CD4-positive, alpha-beta T cell (primary cell): Measurements from ENCODE around the gene LONP1. TPM values are rescaled to one million over a fixed set of nuclear protein-coding genes. Genes with fewer than 3 reads are reported as not detected.

Experiments
- ATAC-seq: fragments of 200-7000 bp; cut with Tn5 transposase; one replicate; pipeline ENCODE4 v1.10.0; 2022; ENCODE audit warnings: mild to moderate bottlenecking; ENCODE audit not compliant: poor library complexity
- CTCF ChIA-PET: fragments of 350-600 bp; sonication (Branson Sonifier 250); formaldehyde crosslinking; loops from one replicate; lab custom pipeline; 2021; ENCODE audit warnings: antibody characterized with exemption, inconsistent platforms; lab: Charles Lee
- POLR2A ChIA-PET: fragments of 350-600 bp; sonication (Branson Sonifier 250); formaldehyde crosslinking; loops from one replicate; lab custom pipeline; 2021; ENCODE audit warnings: antibody characterized with exemption, inconsistent platforms; lab: Charles Lee
- DNase-seq, 14 experiments: peaks; one replicate each; pipeline ENCODE4 v3.0.0-alpha.2; 2013 to 2020; ENCODE audit warnings: mixed read lengths in 2 of 14
- H3K27ac ChIP-seq, 2 donors: one replicate each; pipeline versions ENCODE4 v1.5.1 to v1.7.0; 2013; ENCODE audit warnings: low read length in 2 of 2, low read depth in 1 of 2, mild to moderate bottlenecking in 1 of 2
- H3K27me3 ChIP-seq, 2 experiments: 1 replicate in 1 of 2; 2 replicates in 1 of 2; pipeline versions ENCODE4 v1.6.1 to v1.7.0; 2013; ENCODE audit warnings: low read length in 2 of 2, control low read depth in 1 of 2, mild to moderate bottlenecking in 1 of 2, moderate library complexity in 1 of 2; ENCODE audit not compliant: insufficient read depth in 2 of 2, control insufficient read depth in 1 of 2
- H3K36me3 ChIP-seq: one replicate; pipeline ENCODE4 v1.6.1; 2013; ENCODE audit warnings: low read length, control low read depth; ENCODE audit not compliant: insufficient read depth
- H3K4me1 ChIP-seq: one replicate; pipeline ENCODE4 v1.6.1; 2013; ENCODE audit warnings: low read length, control low read depth; ENCODE audit not compliant: insufficient read depth
- H3K4me3 ChIP-seq: one replicate; pipeline ENCODE4 v1.5.1; 2013; ENCODE audit warnings: mild to moderate bottlenecking, low read length, moderate library complexity
- H3K9me3 ChIP-seq, 2 experiments: 1 replicate in 1 of 2; 2 replicates in 1 of 2; pipeline versions ENCODE4 v1.6.1 to v1.7.0; 2013; ENCODE audit warnings: low read length in 2 of 2, mild to moderate bottlenecking in 2 of 2, control low read depth in 1 of 2, moderate library complexity in 1 of 2; ENCODE audit not compliant: control insufficient read depth in 1 of 2, insufficient read depth in 1 of 2
- H3K27ac Mint-ChIP-seq: one replicate; pipeline ENCODE4 v1.8.0; 2020; ENCODE audit warnings: mixed read lengths
- H3K27me3 Mint-ChIP-seq: one replicate; pipeline ENCODE4 v1.8.0; 2021; ENCODE audit warnings: mixed read lengths
- H3K36me3 Mint-ChIP-seq: one replicate; pipeline ENCODE4 v1.8.0; 2021; ENCODE audit warnings: low read depth, mixed read lengths
- H3K4me1 Mint-ChIP-seq: one replicate; pipeline ENCODE4 v1.8.0; 2021; ENCODE audit warnings: low read depth, mixed read lengths
- H3K4me3 Mint-ChIP-seq: one replicate; pipeline ENCODE4 v1.8.0; 2020; ENCODE audit warnings: mild to moderate bottlenecking, mixed read lengths
- H3K9me3 Mint-ChIP-seq: one replicate; pipeline ENCODE4 v1.8.0; 2020; ENCODE audit warnings: mixed read lengths
- intact Hi-C, 2 experiments: fragments of 100-400 bp; cut with DNase I in 1 of 2; cut with micrococcal nuclease in 1 of 2; formaldehyde crosslinking; loops; one replicate each; pipeline versions ENCODE4 v1.15.1 to v1.9.0; 2023 to 2025; cut with DNase I, micrococcal nuclease
- total RNA-seq, 174 experiments: library from RNA in 2 of 174; stranded (reverse) in 2 of 174; gene quantifications; one replicate each; pipeline ENCODE4 v1.2.3 and lab custom pipeline; 2021 to 2026
- TF ChIP-seq, protein P1 (sequence below): fragments of 200-600 bp; IDR thresholded peaks from one replicate; pipeline ENCODE4 v1.8.0; 2022; ENCODE audit warnings: antibody characterized with exemption, mild to moderate bottlenecking

LONP1 gene
- total RNA-seq, 2 experiments from 2014 or later, result 88.7 to 91.0 TPM

DNA sequence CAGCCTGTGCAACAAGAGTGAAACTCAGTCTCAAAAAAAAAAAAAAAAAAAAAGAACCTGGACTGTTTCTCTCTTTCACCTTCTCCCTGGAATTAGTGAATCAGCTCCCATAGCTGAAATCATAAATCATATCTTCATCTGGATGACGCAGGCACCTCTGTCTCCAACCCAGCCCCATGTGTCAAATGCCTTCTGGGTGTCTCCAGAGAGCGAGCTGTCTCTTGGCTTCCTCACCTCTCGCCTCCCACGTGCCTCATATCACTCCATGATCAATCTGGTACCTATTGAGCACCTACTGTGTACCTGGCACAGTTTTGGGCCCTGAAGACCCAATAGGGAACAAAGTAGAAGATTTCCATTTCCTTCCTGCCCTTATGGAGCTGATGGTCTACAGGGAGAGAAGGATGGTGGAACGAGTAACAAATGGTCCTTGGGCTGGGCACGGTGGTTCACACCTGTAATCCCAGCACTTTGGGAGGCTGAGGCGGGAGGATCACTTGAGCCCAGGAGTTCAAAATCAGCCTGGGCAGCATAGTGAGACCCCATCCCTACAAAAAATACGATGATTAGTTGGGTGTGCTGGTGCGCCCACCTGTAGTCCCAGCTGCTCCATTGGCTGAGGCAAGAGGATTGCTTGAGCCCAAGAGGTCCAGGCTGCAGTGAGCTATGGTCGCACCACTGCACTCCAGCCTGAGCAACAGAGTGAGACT lies 36.6 kb downstream of the LONP1 start:
- Mint-ChIP-seq H3K4me1 (peaks cover 39% of the 10 kb centered on the region), H3K4me3 (peak overlapping the region; percentile 32), H3K36me3 (peaks cover 10% of the 10 kb centered on the region), H3K27ac (no peak overlapping the region), H3K9me3 (no peaks in the 10 kb centered on the region), H3K27me3 (no peaks in the 10 kb centered on the region)
- Histone ChIP-seq H3K9me3 (peaks cover 0 to 6% of the 10 kb centered on the region in 2 experiments), H3K27me3 (no peaks in the 10 kb centered on the region), H3K4me3 (no peak overlapping the region), H3K36me3 (peaks cover 1% of the 10 kb centered on the region), H3K4me1 (peaks cover 47% of the 10 kb centered on the region), H3K27ac (no peak overlapping the region)
- TF ChIP-seq, protein P1, sequence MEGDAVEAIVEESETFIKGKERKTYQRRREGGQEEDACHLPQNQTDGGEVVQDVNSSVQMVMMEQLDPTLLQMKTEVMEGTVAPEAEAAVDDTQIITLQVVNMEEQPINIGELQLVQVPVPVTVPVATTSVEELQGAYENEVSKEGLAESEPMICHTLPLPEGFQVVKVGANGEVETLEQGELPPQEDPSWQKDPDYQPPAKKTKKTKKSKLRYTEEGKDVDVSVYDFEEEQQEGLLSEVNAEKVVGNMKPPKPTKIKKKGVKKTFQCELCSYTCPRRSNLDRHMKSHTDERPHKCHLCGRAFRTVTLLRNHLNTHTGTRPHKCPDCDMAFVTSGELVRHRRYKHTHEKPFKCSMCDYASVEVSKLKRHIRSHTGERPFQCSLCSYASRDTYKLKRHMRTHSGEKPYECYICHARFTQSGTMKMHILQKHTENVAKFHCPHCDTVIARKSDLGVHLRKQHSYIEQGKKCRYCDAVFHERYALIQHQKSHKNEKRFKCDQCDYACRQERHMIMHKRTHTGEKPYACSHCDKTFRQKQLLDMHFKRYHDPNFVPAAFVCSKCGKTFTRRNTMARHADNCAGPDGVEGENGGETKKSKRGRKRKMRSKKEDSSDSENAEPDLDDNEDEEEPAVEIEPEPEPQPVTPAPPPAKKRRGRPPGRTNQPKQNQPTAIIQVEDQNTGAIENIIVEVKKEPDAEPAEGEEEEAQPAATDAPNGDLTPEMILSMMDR, result no peak
- ChIA-PET POLR2A (no interaction called here), CTCF (no interaction called here)
- ATAC-seq, result no peak
- no peak for DNase-seq
- intact Hi-C loops, result loop anchor here in 1 of 2 experiments (10.0 kb wide), 3 partner anchors 291 to 889 kb away; partner anchors contain the start of genes CLPP, FEM1A and RANBP3

GRCh38 chr19:5682107-5682482 lies 37.9 kb downstream of the LONP1 start:
- intact Hi-C loops, result loop anchor here in 1 of 2 experiments (10.0 kb wide), 3 partner anchors 293 to 887 kb away; partner anchors contain the start of genes CLPP, FEM1A and RANBP3
- H3K36me3 Mint-ChIP-seq, result peaks cover 10% of the 10 kb centered on the region
- H3K9me3 Mint-ChIP-seq, result no peaks in the 10 kb centered on the region
- DNase-seq, result no peak
- H3K4me3 Mint-ChIP-seq, result peak overlapping the region; percentile 26
- H3K4me1 Mint-ChIP-seq, result peaks cover 36% of the 10 kb centered on the region
- ATAC-seq, result no peak
- TF ChIP-seq, protein P1, result no peak
- no peaks in the 10 kb centered on the region for H3K27me3 Mint-ChIP-seq
- Histone ChIP-seq H3K27me3 (no peaks in the 10 kb centered on the region), H3K4me1 (peaks cover 37% of the 10 kb centered on the region), H3K4me3 (no peak overlapping the region), H3K27ac (no peak overlapping the region), H3K36me3 (peaks cover 3% of the 10 kb centered on the region), H3K9me3 (no peaks in the 10 kb centered on the region)
- CTCF ChIA-PET, result no interaction called here
- no peak overlapping the region for H3K27ac Mint-ChIP-seq
- POLR2A ChIA-PET, result interaction anchor here (1.0 kb wide), 1 partner anchor 146 kb away, joined by 4 read pairs; no protein-coding TSS in a partner anchor

DNA sequence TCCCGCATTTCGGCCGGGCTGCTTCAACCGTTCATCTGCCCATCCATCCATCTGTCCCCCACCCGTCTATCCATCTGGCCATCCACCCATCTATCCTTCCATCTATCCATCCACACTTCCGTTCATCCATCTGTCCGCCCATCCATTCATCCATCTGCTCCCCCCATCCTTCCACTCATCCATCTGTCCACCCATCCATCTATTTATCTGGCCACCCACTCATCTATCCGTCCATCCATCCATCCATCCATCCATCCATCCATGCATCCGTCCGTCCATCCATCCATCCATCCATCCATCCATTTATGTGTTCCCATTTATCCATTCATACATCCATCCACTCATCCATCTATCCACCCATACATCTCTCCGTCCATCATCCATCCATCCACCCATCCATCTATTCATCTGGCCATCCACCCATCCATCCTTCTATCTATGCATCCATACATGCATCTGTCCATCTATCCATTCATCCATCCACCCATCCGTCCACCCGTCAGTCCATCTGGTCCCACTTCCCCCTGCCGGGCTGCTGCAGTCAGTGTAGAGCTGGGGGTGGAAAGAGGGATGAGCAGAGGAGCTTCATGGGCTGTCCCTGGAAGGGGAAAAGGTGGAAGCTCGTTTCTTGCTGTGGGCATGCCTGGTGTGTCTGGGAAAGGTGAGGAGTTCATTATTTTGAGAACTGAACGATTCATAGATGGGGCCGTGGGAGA lies 38.4 kb downstream of the LONP1 start:
- Mint-ChIP-seq H3K36me3 (peaks cover 10% of the 10 kb centered on the region), H3K27ac (peak overlapping the region; percentile 4)
- peak overlapping the region; percentile 100 for H3K4me3 ChIP-seq

More for the DNA sequence above, 38.4 kb downstream of the LONP1 start:
- DNase-seq, result peak in 2 of 14 experiments; percentile 16 to 43
- H3K9me3 Mint-ChIP-seq, result no peaks in the 10 kb centered on the region
- H3K4me3 Mint-ChIP-seq, result peak overlapping the region; percentile 26
- Histone ChIP-seq H3K27ac (no peak overlapping the region), H3K27me3 (no peaks in the 10 kb centered on the region), H3K36me3 (peaks cover 3% of the 10 kb centered on the region), H3K4me1 (peaks cover 31% of the 10 kb centered on the region), H3K9me3 (no peaks in the 10 kb centered on the region)
- no peaks in the 10 kb centered on the region for H3K27me3 Mint-ChIP-seq
- CTCF ChIA-PET, result no interaction called here
- no peak for ATAC-seq
- POLR2A ChIA-PET, result interaction anchor here (1.0 kb wide), 1 partner anchor 146 kb away, joined by 4 read pairs; no protein-coding TSS in a partner anchor
- intact Hi-C loops, result loop anchor here (2.0 to 10.0 kb wide), 4 partner anchors 59 to 887 kb away; partner anchors contain the start of genes CLPP (in 1 of the 2), FEM1A (in 1 of the 2), RANBP3 (in 1 of the 2) and SAFB (in 1 of the 2)
- TF ChIP-seq, protein P1, result no peak
- peaks cover 34% of the 10 kb centered on the region for H3K4me1 Mint-ChIP-seq
